Pancreas (tissue), 10 donors: ENCODE data around the gene SPATS2. TPM values are rescaled to one million over a fixed set of nuclear protein-coding genes. Genes with fewer than 3 reads are reported as not detected.

ENCODE experiments used
- ATAC-seq, 4 donors: fragments of 200-7000 bp; cut with Tn5 transposase; one replicate each; pipeline versions ENCODE4 v1.8.0 to v1.9.1; 2020; ENCODE audit warnings: mild to moderate bottlenecking in 4 of 4, moderate library complexity in 4 of 4
- DNase-seq, 6 donors: peaks; one replicate each; pipeline ENCODE4 v3.0.0-alpha.2; 2020
- FAIRE-seq: peaks from 2 replicates; lab custom pipeline; 2012; peaks lifted over from hg19 to GRCh38; lab: Jason Lieb, UNC
- H3K27ac ChIP-seq, 4 donors: fragments of 200-600 bp; sonication (generic); 1 replicate in 3 of 4; 2 replicates in 1 of 4; pipeline versions ENCODE4 v1.5.0 to v1.8.0; 2020
- H3K27me3 ChIP-seq, 4 donors: fragments of 200-600 bp; one replicate each; pipeline ENCODE4 v1.8.0; 2021
- H3K36me3 ChIP-seq, 3 donors: fragments of 200-600 bp; sonication (generic) in 1 of 3; one replicate each; pipeline versions ENCODE4 v1.5.0 to v1.8.0; 2020 to 2021
- H3K4me1 ChIP-seq, 3 donors: fragments of 200-600 bp; one replicate each; pipeline ENCODE4 v1.8.0; 2021
- H3K4me3 ChIP-seq, 4 donors: fragments of 200-600 bp; sonication (generic) in 2 of 4; one replicate each; pipeline versions ENCODE4 v1.5.0 to v1.8.0; 2020 to 2021
- H3K9me3 ChIP-seq, 4 donors: fragments of 200-600 bp; one replicate each; pipeline ENCODE4 v1.8.0; 2021
- CTCF ChIP-seq, 4 donors: fragments of 200-600 bp; sonication (generic) in 3 of 4; IDR thresholded peaks; one replicate each; pipeline versions ENCODE4 v1.5.0 to v1.8.0; 2021; ENCODE audit warnings: antibody characterized with exemption in 4 of 4
- WGBS, 2 donors: extraction: QIAGEN DNeasy Blood & Tissue Kit; methylation state at CpG; one replicate each; pipeline ENCODE4 v1.1.7; 2013; 5-methylcytosine and 5-hydroxymethylcytosine counted together
- intact Hi-C, 3 donors: fragments of 100-400 bp; cut with DNase I; formaldehyde crosslinking; loops; one replicate each; pipeline versions ENCODE4 v1.11.1 to v1.14.2; 2022
- polyA plus RNA-seq, 2 donors: library from polyadenylated mRNA; stranded (reverse); fragments of 200-250 nt; gene quantifications; one replicate each; pipeline ENCODE4 v1.2.3, GENCODE V29; 2013
- total RNA-seq, 6 donors: library from RNA; stranded (reverse); fragmentation: NEBNext Ultra II Directional in 4 of 6; extraction: Animal tissue kit (Norgen Biotek cat#: 25700) in 4 of 6; gene quantifications; one replicate each; pipeline versions ENCODE4 v1.2.1 to v1.2.4, GENCODE V29; 2021 to 2023
- donor health status: healthy with polysubstance abuse.
- donor health status: DM: no; HTN: no; CAD: no; lungs with moderate emphysema.
- donor health status: DM: no; HTN: no; CAD: no.
- donor health status: control.
- donor health status: control.
- donor health status: Bipolar disorder and iron deficiency.
- donor health status: DM: yes; HTN: yes; CAD: no.
- donor health status: DM: no; HTN: no; CAD: no.
- donor health status: DM: no; HTN: no; CAD: no.
- donor health status: DM: yes; HTN: yes; CAD: no.

The SPATS2 gene
- total and polyA plus RNA-seq, 8 donors = 7.2 to 12.5 (median 9.4) TPM

GRCh38 chr12:49511410-49511809 lies 144.1 kb downstream of the SPATS2 start:
- Histone ChIP-seq H3K4me1 (peaks cover 0 to 3% (median 0%) of the 10 kb centered on the region in 3 donors), H3K9me3 (no peaks in the 10 kb centered on the region), H3K36me3 (no peaks in the 10 kb centered on the region), H3K27me3 (no peaks in the 10 kb centered on the region), H3K4me3 (no peak overlapping the region), H3K27ac (no peak overlapping the region)
- DNase-seq = no peak
- TF ChIP-seq CTCF (IDR thresholded peaks at IDR 0.05) = no peak
- FAIRE-seq = no peak
- peak in 1 of 4 donors; percentile 37 for ATAC-seq
- intact Hi-C loops = loop anchor here (5.0 to 10.0 kb wide), 2 partner anchors 154 to 167 kb away; partner anchors contain the start of gene DNAJC22 (in 1 of the 3)

- Histone ChIP-seq H3K4me3 (no peak overlapping the region), H3K27ac (no peak overlapping the region), H3K9me3 (no peaks in the 10 kb centered on the region), H3K36me3 (no peaks in the 10 kb centered on the region), H3K4me1 (peaks cover 0 to 3% (median 0%) of the 10 kb centered on the region in 3 donors), H3K27me3 (no peaks in the 10 kb centered on the region)
- no peak for DNase-seq
- 63 to 70% methylated on average over 1 of the region's 1 CpG for WGBS, 2 donors
- intact Hi-C loops = loop anchor here (5.0 to 10.0 kb wide), 2 partner anchors 155 to 168 kb away; partner anchors contain the start of gene DNAJC22 (in 1 of the 3)
- FAIRE-seq = no peak
- TF ChIP-seq CTCF (IDR thresholded peaks at IDR 0.05) = no peak
- ATAC-seq = no peak
Measured at GRCh38 chr12:49512546-49512945, 145.3 kb downstream of the SPATS2 start.

GRCh38 chr12:49515266-49515665 lies 148.0 kb downstream of the SPATS2 start:
- Histone ChIP-seq H3K27ac (no peak overlapping the region), H3K4me1 (peaks cover 0 to 3% (median 0%) of the 10 kb centered on the region in 3 donors), H3K4me3 (no peak overlapping the region), H3K36me3 (no peaks in the 10 kb centered on the region), H3K27me3 (no peaks in the 10 kb centered on the region), H3K9me3 (no peaks in the 10 kb centered on the region)
- DNase-seq (no peak), ATAC-seq (peak in 2 of 4 donors; percentile 30 to 67), FAIRE-seq (no peak)
- TF ChIP-seq CTCF (IDR thresholded peaks at IDR 0.05) = no peak
- intact Hi-C loops = loop anchor here in 1 of 3 donors (10.0 kb wide), 1 partner anchor 170 kb away; the partner anchor contains the start of gene DNAJC22
- WGBS, 2 donors = 44 to 47% methylated on average over 5 of the region's 5 CpGs

GRCh38 chr12:49518914-49519573 lies 151.8 kb downstream of the SPATS2 start:
- no peak for TF ChIP-seq CTCF (IDR thresholded peaks at IDR 0.05)
- no peaks in the 10 kb centered on the region for H3K27me3 ChIP-seq
- no peaks in the 10 kb centered on the region for H3K9me3 ChIP-seq
- no peaks in the 10 kb centered on the region for H3K36me3 ChIP-seq
- intact Hi-C loops = loop anchor here in 1 of 3 donors (10.0 kb wide), 1 partner anchor 174 kb away; the partner anchor contains the start of gene DNAJC22
- FAIRE-seq = no peak
- no peak overlapping the region for H3K27ac ChIP-seq
- no peak for ATAC-seq
- DNase-seq = no peak
- 90% methylated on average over 2 of the region's 2 CpGs for WGBS, 2 donors
- H3K4me1 ChIP-seq = peaks cover 0 to 3% (median 2%) of the 10 kb centered on the region in 3 donors
- no peak overlapping the region for H3K4me3 ChIP-seq

GRCh38 chr12:49519574-49519936 lies 152.3 kb downstream of the SPATS2 start:
- no peak overlapping the region for H3K4me3 ChIP-seq
- FAIRE-seq = no peak
- H3K9me3 ChIP-seq = no peaks in the 10 kb centered on the region
- no peak for ATAC-seq
- TF ChIP-seq CTCF (IDR thresholded peaks at IDR 0.05) = no peak
- 96 to 98% methylated on average over 5 of the region's 5 CpGs for WGBS, 2 donors
- DNase-seq = no peak
- no peaks in the 10 kb centered on the region for H3K27me3 ChIP-seq
- no peak overlapping the region for H3K27ac ChIP-seq
- H3K36me3 ChIP-seq = no peaks in the 10 kb centered on the region
- H3K4me1 ChIP-seq = peaks cover 0 to 7% (median 6%) of the 10 kb centered on the region in 3 donors
- intact Hi-C loops = loop anchor here in 1 of 3 donors (10.0 kb wide), 1 partner anchor 175 kb away; the partner anchor contains the start of gene DNAJC22
